HG03095 (cell line): Measurements from ENCODE around the gene TAGAP.
"Not testable (repeated sequence)": the region's sequence is repeated elsewhere in the genome, so short reads cannot be mapped to it uniquely, and the experiment has no call there.

Experiments
- ATAC-seq: cut with Tn5 transposase; IDR thresholded peaks from one replicate; pipeline ENCODE4 v1.9.1; 2021; ENCODE audit warnings: moderate library complexity; ENCODE audit not compliant: unreplicated experiment

TAGAP gene

DNA sequence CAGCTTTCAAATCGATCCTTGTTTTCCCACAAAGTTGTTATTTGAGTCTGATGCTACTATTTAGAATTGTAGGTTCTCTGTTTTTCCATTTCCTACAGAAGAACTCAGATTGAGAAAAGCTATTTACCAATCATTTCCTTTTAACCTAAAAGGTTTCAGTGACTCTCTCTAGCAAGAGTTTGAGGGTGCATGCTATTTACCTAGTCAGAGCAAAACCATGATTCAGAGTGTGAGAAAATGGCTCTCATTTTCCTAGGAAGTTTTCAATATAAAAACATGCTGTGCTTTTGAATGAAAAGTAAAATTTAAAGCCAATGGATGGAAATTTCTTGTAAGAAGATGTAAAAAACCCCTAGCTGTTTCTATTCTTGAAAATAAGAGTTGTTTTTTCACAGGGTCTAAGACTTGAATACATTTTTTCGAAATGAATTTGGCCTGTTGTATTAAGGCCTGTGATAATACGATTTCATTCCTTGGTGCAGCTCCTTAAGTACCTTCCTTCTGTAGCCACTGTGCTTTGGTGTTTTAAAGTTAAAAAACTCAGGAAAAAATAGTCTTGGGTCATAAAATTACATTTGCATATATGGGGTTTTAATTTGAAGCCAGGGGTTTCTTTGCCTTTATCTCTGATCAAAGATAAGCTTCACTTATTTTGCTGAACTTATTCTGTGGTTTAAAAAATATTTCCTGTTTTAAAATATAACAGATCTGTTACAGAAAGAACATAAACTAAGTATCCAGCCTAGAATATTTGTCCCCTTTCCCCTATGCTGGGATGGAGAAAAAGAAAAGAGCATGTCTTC is 26.8 kb downstream of the TAGAP start:
- no peak for ATAC-seq

DNA sequence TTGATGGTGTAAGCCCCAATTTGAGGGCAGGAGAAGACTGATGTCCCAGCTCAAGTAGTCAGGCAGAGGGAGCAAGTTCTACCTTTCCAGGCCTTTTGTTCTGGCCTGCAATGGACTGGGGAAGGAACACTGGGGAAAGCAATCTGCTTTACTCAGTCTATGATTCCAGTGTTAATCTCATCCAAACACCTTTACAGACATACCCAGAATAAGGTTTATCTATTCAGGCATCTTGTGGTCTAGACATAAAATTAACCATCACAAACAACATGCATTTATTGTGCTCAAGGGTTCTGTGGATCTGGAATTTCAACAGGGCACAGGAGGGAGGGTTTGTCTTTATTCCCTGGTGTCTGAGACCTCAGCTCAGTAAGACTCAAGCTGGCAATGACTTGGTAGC is 30.4 kb downstream of the TAGAP start:
- no peak for ATAC-seq

DNA sequence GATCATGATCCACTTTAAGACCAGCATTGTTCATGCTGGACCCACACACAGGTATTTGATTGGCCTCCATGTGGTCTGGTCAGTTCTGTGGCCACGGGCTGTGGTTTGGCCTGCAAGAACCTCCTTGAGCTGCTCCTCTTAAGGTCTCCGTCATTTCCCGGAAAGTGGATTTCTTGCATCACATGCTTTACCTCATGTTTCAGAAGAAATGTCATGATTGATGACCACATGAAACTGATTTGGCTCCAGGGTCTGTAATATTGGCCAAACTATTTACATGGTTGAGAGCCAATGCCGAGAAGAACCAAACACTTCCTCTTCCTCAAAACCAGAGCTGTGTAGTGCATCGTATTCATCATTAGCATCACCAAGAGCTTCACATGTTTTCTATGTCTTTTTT is 31.6 kb downstream of the TAGAP start:
- ATAC-seq, result no peak

DNA sequence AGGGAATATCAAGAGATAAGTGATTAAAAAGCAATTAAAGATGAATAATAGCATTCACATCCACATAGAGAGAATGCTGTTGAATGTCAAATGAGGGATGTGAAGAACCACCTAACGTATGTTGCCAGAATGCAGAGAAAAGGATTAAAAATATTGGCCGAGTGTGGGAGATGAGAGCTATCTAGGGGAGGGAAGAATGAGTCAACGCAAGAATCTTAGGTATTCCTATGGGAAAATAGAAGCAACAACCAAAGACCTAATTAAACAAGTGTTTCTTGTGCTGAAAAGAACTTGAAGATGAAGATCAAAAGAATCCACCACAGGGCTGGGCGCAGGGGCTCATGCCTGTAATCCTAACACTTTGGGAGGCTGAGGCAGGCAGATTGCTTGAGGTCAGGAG is 32.6 kb downstream of the TAGAP start:
- ATAC-seq, result no peak

DNA sequence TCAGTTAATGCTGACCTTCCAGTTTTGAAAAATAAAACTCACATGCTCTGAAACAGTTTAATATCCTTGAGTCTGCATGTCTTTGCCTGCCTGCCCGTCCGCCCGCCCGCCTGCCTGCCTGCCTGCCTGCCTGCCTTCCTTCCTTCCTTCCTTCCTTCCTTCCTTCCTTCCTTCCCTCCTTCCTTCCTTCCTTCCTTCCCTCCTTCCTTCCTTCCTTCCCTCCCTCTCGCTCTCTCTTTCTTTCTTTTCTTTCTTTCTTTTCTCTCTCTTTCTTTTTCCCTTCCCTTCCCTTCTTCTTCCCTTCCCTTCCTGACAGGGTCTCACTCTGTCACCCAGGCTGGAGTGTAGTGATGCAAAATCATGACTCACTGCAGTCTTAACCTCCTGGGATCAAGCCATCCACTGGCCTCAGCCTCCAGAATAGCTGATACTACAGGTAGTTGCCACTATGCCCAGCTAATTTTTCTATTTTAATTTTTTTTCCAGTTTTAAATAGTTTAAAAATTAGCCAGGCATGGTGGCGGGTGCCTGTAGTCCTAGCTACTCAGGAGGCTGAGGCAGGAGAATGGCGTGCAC is 34.7 kb downstream of the TAGAP start:
- not testable (repeated sequence) for ATAC-seq

DNA sequence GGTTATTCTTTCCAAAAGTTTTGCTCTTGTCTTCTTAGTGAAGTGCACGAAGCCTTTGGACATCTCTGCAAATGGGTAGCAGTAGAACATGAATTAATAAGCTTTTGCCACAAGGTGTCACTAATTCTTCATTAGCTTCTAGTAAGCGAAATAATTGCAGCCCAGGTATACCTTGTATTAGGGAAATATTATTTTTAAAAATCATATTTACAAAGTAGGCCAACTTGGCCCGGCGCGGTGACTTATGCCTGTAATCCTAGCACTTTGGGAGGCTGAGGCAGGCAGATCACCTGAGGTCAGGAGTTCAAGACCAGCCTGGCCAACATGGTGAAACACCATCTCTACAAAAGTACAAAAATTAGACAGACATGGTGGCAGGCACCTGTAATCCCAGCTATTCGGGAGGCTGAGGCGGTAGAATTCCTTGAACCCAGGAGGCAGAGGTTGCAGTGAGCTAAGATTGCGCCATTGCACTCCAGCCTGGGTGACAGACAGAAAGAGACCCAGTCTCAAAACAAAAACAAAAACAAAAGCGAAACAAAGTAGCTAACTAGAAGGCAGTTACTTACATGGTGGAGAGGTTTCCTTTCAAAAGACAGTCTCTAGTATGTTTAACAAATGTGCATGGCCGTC is 36.0 kb downstream of the TAGAP start:
- ATAC-seq, result peak; percentile 58

DNA sequence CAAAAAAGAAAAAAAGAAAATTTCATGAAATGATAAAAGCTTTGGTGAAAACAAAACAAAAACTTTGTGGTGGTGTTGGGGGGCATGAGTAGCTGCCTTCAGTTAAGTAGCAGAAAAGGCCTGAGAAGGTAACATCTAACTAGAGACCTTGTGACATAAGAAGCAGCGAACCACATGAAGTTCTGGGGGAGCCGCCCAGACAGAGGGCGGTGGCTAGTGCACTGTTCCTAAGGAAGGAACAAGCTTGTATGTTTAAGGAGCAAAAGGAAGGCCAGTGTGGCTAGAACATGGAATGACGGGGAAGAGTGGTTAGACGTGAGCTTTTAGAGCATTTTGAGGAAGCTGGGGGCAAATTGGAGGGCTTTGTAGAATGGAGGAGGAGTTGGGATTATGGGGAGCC is 37.3 kb downstream of the TAGAP start:
- ATAC-seq, result no peak

DNA sequence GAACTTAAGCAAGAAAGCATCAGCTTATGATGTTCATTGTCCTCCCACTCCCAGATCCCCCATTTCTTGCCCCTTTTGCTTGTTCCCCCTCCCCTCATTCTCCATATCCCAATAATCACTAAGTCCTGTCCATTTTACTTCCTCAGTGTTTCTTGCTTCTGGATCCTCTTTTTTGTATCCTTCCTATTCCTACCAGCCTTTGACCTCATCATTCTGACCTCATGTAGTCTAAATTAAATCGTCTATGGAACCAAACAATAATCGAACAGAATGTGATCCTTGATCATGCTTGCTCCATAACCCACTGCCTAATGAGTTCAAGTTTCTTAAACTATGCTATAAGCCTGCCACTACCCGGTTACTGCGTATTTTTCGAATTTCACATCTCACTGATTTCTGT is 39.4 kb downstream of the TAGAP start:
- no peak for ATAC-seq

DNA sequence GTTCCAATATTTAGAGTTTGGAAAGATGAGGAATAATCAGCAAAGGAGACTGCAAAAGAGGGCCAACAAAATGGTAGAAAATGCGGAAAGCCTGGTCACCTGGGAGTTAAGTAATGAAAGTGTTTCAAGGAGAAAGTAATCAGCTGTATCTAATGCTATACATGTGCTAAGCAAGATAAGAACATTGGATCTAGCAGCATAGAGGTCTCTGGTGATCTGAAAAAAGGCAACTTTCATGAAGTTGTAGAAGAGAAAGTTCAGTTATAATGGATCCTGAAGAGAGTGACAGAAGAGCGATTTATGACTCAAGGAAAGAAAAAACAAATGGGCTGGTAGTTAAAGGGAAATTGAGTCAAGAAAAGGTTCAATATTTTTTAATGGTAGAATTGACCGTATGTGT is 40.2 kb downstream of the TAGAP start:
- no peak for ATAC-seq

DNA sequence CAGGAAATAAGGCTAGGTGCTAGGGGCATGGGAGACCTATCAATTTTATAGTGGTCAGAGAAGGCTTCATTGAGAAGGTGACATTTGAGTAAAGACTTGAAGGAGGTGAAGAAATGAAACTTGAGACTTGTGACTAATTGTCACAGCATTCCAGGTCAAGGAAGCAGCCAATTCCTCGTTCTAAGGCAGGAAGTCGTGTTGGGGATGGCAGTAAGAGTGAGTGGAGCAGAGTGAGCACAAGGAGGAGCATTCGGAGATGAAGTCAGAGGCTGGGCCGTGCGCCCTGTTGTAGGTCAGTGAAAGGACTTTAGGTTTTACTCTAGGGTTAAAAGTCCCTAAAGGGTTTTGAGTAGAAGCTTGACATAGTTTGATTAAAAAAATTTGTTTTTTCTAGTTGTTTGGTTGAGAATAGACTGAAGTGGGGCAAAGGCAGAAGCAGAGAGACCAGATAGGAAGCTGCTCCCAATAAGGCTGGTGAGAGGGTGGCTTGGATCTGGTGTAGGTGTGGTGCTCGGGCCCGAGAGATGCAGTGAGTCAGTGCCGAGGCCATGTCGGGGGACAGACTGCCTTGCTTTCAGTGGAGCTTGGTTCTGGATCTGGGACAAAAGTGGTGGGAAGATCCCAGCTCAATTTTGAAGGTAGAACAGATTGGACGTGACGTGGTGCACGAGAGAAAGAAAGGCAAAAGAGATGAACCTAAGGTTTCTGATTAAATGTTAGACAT is 42.2 kb downstream of the TAGAP start:
- no peak for ATAC-seq

DNA sequence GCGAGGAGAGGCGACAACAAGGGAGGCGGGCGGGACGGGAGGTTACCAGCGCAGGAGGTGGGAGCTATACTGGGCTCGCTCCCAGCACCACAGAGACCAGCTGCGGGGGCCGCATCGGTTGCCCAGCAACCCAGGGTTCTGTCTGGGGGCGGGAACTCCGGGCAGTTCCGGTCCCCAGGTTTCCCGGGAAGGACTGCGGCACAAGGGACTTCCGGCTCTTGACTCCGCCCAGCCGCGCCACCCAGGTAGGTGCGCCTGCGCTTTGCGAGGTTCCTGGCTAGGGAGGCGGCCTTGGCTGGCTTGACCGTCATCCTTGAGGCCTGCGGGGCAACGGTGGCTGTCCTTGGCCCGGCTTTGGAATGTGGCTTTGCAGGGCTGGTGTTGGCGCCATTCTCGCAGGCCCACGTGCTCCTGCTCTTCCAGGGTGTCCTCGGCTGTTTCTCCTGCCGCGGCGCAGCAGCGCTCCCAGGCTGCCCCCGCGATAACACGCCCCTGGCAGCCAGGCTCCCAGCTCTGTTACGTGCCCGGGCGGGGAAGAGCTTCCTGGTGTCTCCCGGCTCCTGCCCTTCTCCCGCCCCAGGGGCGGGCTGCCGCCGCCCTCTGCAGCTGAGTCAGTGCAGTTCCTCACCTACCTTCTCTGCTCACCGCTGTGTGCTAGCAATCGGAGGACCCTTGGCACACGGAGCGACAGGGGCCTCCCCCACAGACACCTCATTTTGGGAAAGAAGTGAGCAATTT is 45.0 kb downstream of the TAGAP start, which contains the start of gene RSPH3:
Gene RSPH3 (minus strand): TSS at position 537 of the 738 bp plus-strand sequence. CDS start 652 bp downstream, outside the sequence.
- ATAC-seq, result peak; percentile 92

DNA sequence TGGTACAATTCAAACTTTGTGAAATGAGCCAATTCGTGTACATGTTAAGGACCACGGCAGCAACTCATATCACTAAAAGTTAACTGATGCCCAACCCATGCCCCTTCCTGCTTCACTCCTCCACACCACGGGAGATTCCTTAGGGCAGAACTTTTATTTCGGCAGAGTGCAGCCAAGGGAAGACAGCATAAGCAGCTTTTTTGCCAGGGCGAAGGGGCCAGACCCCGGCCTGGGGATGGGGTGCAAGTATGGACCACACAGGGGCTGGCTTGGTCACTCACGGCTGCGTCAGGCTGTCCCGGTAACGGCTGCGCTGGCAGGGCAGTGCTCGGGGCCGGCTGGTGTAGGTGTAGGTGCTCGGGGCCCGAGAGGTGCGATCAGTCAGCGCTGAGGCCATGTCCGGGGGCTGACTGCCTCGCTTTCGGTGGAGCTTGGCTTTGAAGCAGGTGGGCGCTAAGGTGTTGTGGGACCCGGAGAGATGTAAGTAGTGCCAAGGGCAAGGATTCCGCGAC is 45.6 kb downstream of the TAGAP start:
- ATAC-seq, result peak; percentile 40

DNA sequence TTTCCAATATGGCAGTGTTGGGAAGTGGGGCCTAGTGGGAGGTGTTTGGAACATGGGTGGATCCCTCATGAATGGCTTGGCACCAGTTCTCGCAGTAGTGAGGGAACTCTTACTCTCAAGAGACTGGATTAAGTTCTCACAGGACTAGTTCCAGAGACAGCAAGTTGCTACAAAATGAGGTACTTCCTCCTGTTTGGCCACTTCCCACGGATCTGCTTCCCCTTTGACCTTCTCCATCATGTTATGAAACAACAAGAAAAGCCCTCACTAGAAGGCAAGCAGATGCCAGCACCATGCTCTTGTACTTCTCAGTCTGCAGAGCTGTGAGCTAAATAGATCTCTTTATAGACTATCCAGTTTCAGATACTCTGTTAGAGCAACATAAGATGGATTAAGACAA is 47.9 kb downstream of the TAGAP start:
- ATAC-seq, result no peak

DNA sequence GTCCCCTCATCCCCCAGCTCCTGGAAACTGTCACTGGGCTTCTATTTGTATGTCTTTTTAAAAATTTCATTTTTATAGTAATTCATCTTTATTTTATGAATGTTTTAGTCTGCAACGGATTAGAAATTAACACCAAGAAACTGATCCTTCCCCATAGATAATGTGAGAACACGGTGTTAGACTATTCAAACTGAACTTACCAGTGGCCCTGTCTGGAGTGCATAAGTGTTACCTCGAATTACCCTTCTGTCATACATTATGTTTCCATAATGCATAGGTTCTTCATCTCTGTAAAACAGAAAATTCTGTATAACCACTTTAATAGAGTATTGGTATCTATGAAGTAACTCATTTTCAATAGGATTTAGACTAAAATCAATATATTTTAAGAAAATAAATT is 51.2 kb downstream of the TAGAP start:
- ATAC-seq, result no peak

DNA sequence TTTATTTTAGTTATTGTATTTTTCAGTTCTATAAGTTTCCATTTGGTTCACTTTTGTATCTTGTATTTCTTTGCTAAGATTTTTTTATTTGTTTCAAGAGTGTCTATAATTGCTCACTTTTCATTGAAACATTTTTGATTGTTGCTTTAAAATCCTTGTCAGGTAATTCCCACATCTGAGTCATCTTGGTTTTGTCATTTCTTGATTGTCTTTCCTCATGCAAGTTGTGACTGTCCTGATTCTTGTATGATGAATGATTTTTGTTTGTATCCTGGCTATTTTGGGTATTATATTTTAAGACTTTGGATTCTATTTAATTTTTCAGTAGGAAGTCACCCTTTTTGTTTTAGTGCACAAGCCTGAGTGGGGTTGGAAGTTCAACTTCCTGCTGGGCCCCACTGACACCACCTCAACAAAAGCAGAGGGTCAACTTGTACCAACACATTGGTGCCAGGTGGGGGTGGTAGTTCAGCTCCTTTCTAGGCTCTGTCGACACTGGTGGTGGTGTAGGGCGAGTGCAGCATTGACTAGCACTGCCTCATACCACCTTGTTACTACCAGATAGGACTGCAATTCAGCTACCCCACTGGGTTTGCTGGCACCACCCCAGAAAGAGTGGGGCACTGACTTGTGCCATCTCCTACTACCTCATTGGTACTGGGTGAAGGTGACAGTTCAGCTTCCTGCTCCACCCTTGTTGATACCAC is 53.6 kb downstream of the TAGAP start:
- no peak for ATAC-seq

DNA sequence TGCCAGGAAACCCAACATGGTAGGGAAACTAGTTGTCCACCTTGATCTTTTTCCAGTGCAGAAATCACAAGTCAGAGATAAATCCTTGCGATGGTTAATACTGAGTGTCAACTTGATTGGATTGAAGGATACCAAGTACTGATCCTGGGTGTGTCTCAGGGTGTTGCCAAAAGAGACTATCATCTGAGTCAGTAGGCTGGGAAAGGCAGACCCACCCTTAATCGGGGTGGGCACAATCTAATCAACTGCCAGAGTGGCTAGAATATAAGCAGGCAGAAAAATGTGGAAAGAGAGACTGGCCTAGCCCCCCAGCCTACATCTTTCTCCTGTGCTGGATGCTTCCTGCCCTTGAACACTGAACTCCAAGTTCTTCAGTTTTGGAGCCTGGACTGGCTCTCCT is 55.1 kb downstream of the TAGAP start:
- not testable (repeated sequence) for ATAC-seq

DNA sequence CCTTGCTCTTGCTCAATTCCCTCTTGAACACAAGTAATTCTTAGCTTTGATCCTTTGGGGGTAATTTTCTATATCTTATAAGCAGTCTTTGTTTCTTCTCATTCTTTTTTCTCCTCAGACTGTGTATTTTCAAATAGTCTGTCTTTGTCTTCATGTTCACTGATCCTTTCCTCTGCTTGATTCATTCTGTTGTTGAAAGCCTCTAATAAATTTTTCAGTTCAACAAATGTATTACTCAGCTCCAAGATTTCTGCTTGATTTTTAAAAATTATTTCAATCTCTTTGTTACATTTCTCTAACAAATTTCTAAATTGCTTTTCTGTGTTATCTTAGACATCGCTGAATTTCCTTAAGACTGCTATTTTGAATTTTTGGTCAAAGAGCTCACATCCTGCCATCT is 56.3 kb downstream of the TAGAP start:
- no peak for ATAC-seq

DNA sequence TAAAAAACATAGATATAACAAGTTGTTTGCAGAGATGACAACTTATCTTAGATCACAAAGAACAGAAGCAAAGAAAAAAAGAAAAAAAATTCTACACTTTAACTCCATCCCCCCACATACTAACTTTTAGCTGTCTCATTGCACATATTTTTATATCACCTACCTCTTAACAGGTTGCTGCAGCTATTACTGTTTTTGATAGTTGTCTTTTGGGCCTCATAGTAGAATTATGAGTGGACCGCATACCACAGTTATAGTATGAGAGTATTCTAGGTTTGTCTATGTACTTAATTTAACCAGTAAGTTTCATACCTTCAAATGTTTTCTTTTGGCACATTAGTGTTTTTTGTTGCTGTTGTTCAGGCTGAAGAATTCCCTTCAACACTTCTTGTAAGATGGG is 57.1 kb downstream of the TAGAP start:
- no peak for ATAC-seq
